Measurements from ENCODE around the gene EEF1AKMT1. TPM values are rescaled to one million over a fixed set of nuclear protein-coding genes. Genes with fewer than 3 reads are reported as not detected.
"Not testable (repeated sequence)": the region's sequence is repeated elsewhere in the genome, so short reads cannot be mapped to it uniquely, and the experiment has no call there.

The EEF1AKMT1 gene
- total and polyA plus RNA-seq, 10 of the 15 experiments (the other 5 are each of a cell fraction or from before 2014, with no cell fraction given), result 7.9 to 44.5 (median 11.0) TPM

DNA sequence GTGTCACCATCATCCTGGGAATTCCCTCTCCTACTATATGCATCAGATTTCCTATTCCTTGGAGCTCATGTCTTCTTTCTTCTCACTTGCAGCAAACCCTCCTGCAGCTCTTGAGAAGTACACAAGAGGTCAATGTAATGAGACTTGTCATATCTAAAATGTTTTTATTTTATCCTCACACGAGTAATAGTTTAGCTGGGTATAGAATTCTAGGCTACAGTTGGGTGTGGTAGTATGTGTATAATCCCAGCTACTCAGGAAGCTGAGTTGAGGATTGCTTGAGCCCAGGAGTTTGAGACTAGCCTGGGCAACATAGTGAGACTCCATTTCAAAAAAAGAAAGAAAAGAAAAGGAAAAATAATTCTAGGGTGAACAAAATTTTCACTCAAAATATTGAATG lies 24.4 kb downstream of the EEF1AKMT1 start (continued):
- TF ChIP-seq SMC3 (IDR thresholded peaks at IDR 0.05; ENCODE audit: borderline replicate concordance, low read length), result no peak

DNA sequence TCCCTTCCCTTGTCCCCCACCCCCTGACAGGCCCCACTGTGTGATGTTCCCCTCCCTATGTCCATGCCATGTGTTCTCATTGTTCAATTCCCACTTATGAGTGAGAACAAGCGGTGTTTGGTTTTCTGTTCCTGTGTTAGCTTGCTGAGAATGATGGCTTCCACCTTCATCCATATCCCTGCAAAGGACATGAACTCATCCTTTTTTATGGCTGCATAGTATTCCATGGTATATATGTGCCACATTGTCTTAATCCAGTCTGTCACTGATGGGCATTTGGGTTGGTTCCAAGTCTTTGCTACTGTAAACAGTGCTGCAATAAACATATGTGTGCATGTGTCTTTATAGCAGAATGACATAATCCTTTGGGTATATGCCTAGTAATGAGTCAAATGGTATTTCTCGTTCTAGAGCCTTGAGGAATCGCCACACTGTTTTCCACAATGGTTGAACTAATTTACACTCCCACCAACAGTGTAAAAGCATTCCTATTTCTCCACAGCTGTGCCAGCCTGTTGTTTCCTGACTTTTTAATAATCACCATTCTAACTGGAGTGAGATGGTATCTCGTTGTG lies 29.8 kb downstream of the EEF1AKMT1 start:
- H3K9ac ChIP-seq (ENCODE audit: control insufficient read depth, insufficient read depth, low read length); H4K20me1 ChIP-seq (ENCODE audit: control insufficient read depth, insufficient read depth); FAIRE-seq; H3K27ac ChIP-seq (ENCODE audit: control insufficient read depth, insufficient read depth); H3K79me2 ChIP-seq (ENCODE audit: control insufficient read depth, insufficient read depth, low read length); SMC1A ChIA-PET (ENCODE audit: uncharacterized antibody, unreplicated experiment); H3K27me3 ChIP-seq (replicated peaks in 1 of 2; ENCODE audit: control insufficient read depth in 2 of 2, insufficient read depth in 2 of 2, low read length in 1 of 2); DNase-seq (ENCODE audit: low read depth, low spot score); H3K4me2 ChIP-seq (ENCODE audit: control insufficient read depth, insufficient read depth); ATAC-seq; H2AFZ ChIP-seq (ENCODE audit: control insufficient read depth, low read depth, low read length); POLR2A ChIA-PET; CTCF ChIA-PET; BruUV-seq (replicated peaks); H3K36me3 ChIP-seq (ENCODE audit: control insufficient read depth in 2 of 2, insufficient read depth in 2 of 2, low read length in 1 of 2); H3K4me1 ChIP-seq (ENCODE audit: control insufficient read depth, insufficient read depth, low read length); H3K4me3 ChIP-seq; RAD21 ChIA-PET (ENCODE audit: unreplicated experiment); in situ Hi-C loops (cut with MboI); H3K9me3 ChIP-seq (replicated peaks; ENCODE audit: control insufficient read depth, insufficient read depth, low read length): not testable (repeated sequence)
- WGBS (ENCODE audit: insufficient coverage, insufficient replicate concordance, low lambda C conversion rate, missing lambda C conversion rate), result 97% methylated on average over 4 of the region's 4 CpGs
- intact Hi-C loops (cut with micrococcal nuclease; ENCODE audit: unreplicated experiment), result loop anchor here (1.0 kb wide), 1 partner anchor 25 kb away; no protein-coding TSS in a partner anchor

DNA sequence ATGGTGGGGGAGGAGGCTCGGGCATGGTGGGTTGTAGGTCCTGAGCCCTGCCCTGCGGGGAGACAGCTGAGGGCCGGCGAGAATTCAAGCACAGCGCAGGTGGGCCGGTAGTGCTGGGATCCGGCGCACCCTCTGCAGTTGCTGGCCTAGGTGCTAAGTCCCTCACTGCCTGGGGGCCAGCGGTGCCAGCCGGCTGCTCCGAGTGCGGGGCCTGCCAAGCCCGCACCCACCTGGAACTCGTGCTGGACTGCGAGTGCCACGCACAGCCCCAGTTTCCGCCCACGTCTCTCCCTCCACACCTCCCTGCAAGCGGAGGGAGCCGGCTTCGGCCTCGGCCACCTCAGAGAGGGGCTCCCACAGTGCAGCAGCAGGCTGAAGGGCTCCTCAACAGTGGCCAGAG lies 33.7 kb downstream of the EEF1AKMT1 start:
- no peaks in the 10 kb centered on the region for H3K4me1 ChIP-seq (ENCODE audit: control insufficient read depth, insufficient read depth, low read length)
- H3K4me3 ChIP-seq, result no peak overlapping the region
- RAD21 ChIA-PET (ENCODE audit: unreplicated experiment), result no interaction called here
- SMC1A ChIA-PET (ENCODE audit: uncharacterized antibody, unreplicated experiment), result interaction anchor here (1.1 kb wide), 1 partner anchor 653 kb away, joined by 3 read pairs; no protein-coding TSS in a partner anchor
- no peak overlapping the region for H3K9ac ChIP-seq (ENCODE audit: control insufficient read depth, insufficient read depth, low read length)
- DNase-seq (ENCODE audit: low read depth, low spot score) (no peak), FAIRE-seq (no peak), ATAC-seq (no peak)
- H4K20me1 ChIP-seq (ENCODE audit: control insufficient read depth, insufficient read depth), result no peaks in the 10 kb centered on the region
- no peaks in the 10 kb centered on the region for H3K79me2 ChIP-seq (ENCODE audit: control insufficient read depth, insufficient read depth, low read length)
- TF ChIP-seq RAD21 (IDR thresholded peaks at IDR 0.05; ENCODE audit: insufficient read depth, low read depth, low read length), result no peak
- TF ChIP-seq, protein P1, sequence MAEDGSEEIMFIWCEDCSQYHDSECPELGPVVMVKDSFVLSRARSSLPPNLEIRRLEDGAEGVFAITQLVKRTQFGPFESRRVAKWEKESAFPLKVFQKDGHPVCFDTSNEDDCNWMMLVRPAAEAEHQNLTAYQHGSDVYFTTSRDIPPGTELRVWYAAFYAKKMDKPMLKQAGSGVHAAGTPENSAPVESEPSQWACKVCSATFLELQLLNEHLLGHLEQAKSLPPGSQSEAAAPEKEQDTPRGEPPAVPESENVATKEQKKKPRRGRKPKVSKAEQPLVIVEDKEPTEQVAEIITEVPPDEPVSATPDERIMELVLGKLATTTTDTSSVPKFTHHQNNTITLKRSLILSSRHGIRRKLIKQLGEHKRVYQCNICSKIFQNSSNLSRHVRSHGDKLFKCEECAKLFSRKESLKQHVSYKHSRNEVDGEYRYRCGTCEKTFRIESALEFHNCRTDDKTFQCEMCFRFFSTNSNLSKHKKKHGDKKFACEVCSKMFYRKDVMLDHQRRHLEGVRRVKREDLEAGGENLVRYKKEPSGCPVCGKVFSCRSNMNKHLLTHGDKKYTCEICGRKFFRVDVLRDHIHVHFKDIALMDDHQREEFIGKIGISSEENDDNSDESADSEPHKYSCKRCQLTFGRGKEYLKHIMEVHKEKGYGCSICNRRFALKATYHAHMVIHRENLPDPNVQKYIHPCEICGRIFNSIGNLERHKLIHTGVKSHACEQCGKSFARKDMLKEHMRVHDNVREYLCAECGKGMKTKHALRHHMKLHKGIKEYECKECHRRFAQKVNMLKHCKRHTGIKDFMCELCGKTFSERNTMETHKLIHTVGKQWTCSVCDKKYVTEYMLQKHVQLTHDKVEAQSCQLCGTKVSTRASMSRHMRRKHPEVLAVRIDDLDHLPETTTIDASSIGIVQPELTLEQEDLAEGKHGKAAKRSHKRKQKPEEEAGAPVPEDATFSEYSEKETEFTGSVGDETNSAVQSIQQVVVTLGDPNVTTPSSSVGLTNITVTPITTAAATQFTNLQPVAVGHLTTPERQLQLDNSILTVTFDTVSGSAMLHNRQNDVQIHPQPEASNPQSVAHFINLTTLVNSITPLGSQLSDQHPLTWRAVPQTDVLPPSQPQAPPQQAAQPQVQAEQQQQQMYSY (CRISPR knock-in tag; IDR thresholded peaks at IDR 0.05), result no peak
- TF ChIP-seq, protein P2, sequence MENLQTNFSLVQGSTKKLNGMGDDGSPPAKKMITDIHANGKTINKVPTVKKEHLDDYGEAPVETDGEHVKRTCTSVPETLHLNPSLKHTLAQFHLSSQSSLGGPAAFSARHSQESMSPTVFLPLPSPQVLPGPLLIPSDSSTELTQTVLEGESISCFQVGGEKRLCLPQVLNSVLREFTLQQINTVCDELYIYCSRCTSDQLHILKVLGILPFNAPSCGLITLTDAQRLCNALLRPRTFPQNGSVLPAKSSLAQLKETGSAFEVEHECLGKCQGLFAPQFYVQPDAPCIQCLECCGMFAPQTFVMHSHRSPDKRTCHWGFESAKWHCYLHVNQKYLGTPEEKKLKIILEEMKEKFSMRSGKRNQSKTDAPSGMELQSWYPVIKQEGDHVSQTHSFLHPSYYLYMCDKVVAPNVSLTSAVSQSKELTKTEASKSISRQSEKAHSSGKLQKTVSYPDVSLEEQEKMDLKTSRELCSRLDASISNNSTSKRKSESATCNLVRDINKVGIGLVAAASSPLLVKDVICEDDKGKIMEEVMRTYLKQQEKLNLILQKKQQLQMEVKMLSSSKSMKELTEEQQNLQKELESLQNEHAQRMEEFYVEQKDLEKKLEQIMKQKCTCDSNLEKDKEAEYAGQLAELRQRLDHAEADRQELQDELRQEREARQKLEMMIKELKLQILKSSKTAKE (IDR thresholded peaks at IDR 0.05; ENCODE audit: low read depth, poor library complexity, severe bottlenecking), result no peak
- intact Hi-C loops (cut with micrococcal nuclease; ENCODE audit: unreplicated experiment), result no loop called here
- no peaks in the 10 kb centered on the region for H3K36me3 ChIP-seq (ENCODE audit: control insufficient read depth in 2 of 2, insufficient read depth in 2 of 2, low read length in 1 of 2)
- in situ Hi-C loops (cut with MboI), result no loop called here
- CTCF ChIA-PET, result no interaction called here
- H3K27ac ChIP-seq (ENCODE audit: control insufficient read depth, insufficient read depth), result no peak overlapping the region
- POLR2A ChIA-PET, result no interaction called here
- H3K4me2 ChIP-seq (ENCODE audit: control insufficient read depth, insufficient read depth), result no peak overlapping the region
- no peaks in the 10 kb centered on the region for H3K27me3 ChIP-seq (replicated peaks in 1 of 2; ENCODE audit: control insufficient read depth in 2 of 2, insufficient read depth in 2 of 2, low read length in 1 of 2)
- 97% methylated on average over 20 of the region's 22 CpGs for WGBS (ENCODE audit: insufficient coverage, insufficient replicate concordance, low lambda C conversion rate, missing lambda C conversion rate)
- BruUV-seq (replicated peaks), result no TSS peak
- no peak overlapping the region for H2AFZ ChIP-seq (ENCODE audit: control insufficient read depth, low read depth, low read length)
- H3K9me3 ChIP-seq (replicated peaks; ENCODE audit: control insufficient read depth, insufficient read depth, low read length), result no peaks in the 10 kb centered on the region; the same call in 2 of the 3 replicates

Measured in GM12878 (cell line).